ENCODE measurements around the gene SMNDC1. TPM values are rescaled to one million over a fixed set of nuclear protein-coding genes. Genes with fewer than 3 reads are reported as not detected.

Gene SMNDC1
- total RNA-seq, 1 donor from 2014 or later, result 12.3 TPM

DNA sequence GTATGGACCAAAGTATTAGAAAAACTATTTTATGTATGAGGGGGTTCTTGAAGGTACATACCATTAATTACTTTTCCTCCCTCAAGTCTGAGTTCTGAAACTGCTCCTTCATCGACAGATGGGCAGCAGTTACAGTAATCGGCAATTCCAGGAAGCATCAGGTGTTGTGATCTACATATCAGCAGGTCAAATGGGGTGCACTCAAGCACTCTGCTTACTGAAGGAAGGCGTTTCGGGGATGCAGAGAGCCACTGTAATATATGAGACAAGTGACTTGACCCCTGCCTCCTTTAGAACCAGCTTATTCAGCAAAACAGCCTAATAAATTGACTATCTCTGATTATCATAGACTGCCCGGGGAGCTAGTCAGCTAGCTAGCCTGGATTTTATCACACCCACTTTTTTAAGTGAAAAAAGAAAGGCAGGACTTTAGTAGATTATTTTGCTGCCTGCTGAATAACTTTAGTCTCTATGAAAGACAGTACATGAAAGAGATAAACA, 4.2 kb downstream of the SMNDC1 start:
- peaks cover 0 to 56% of the 10 kb centered on the region in 2 donors for H3K36me3 ChIP-seq
- no peak for TF ChIP-seq POLR2AphosphoS5 (IDR thresholded peaks at IDR 0.05; ENCODE audit: insufficient read depth in 1 of 2, low read depth in 1 of 2)
- TF ChIP-seq POLR2A (IDR thresholded peaks at IDR 0.05), result no peak
- TF ChIP-seq, protein P1, sequence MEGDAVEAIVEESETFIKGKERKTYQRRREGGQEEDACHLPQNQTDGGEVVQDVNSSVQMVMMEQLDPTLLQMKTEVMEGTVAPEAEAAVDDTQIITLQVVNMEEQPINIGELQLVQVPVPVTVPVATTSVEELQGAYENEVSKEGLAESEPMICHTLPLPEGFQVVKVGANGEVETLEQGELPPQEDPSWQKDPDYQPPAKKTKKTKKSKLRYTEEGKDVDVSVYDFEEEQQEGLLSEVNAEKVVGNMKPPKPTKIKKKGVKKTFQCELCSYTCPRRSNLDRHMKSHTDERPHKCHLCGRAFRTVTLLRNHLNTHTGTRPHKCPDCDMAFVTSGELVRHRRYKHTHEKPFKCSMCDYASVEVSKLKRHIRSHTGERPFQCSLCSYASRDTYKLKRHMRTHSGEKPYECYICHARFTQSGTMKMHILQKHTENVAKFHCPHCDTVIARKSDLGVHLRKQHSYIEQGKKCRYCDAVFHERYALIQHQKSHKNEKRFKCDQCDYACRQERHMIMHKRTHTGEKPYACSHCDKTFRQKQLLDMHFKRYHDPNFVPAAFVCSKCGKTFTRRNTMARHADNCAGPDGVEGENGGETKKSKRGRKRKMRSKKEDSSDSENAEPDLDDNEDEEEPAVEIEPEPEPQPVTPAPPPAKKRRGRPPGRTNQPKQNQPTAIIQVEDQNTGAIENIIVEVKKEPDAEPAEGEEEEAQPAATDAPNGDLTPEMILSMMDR (IDR thresholded peaks at IDR 0.05), result no peak
- no peak overlapping the region for H3K27ac ChIP-seq
- H3K27me3 ChIP-seq, result no peaks in the 10 kb centered on the region
- H3K9me3 ChIP-seq, result no peaks in the 10 kb centered on the region
- intact Hi-C loops (cut with DNase I), result loop anchor here (10.0 kb wide), 1 partner anchor 264 kb away; the partner anchor contains the start of gene SMC3
- DNase-seq (ENCODE audit: extremely low spot score in 2 of 2), result no peak
- no peak overlapping the region for H3K4me3 ChIP-seq
- peaks cover 48% of the 10 kb centered on the region for H3K4me1 ChIP-seq

DNA sequence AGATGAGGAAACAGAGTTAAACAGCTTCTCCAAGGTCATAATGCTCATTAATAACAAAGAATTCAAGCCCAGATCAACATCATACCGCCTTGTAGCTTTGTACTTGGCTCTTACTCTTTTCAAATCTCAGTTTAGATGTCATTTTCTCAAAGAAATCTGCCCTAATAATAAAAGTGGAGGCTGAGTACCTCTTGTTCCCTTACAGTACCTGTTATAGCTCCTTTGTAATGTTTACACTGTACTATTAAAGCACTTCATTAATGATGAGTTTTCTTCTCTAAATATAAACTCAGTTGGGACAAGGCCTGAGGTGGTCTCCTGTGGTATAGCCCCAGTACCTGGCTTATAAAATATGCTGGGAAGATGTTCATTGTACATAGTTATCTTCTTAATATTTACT, 7.8 kb downstream of the SMNDC1 start:
- intact Hi-C loops (cut with DNase I), result no loop called here

DNA sequence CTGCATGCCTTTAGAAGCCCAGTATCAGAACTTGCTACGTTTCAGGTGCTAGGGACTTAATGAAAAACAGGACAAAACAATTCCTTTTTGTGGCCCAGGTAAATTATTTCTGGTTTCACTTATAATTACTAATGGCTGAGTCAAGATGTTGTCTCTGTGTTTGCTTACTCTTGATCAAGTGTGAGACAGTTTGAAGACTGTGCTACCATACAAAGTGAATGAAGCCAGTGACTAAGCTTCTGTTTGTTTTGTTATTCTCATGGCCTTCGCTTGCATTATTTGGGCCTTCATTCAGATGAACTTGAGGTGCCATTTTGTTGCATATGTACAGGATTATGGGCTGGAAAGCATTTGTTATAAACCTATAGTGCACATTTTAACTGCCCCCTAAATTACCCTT, 17.9 kb downstream of the SMNDC1 start:
- Histone ChIP-seq H3K4me3 (no peak overlapping the region), H3K27me3 (no peaks in the 10 kb centered on the region), H3K27ac (no peak overlapping the region), H3K4me1 (no peaks in the 10 kb centered on the region), H3K9me3 (no peaks in the 10 kb centered on the region), H3K36me3 (peaks cover 0 to 22% of the 10 kb centered on the region in 2 donors)
- DNase-seq (ENCODE audit: extremely low spot score in 2 of 2), result no peak
- TF ChIP-seq POLR2A (IDR thresholded peaks at IDR 0.05) (no peak), POLR2AphosphoS5 (IDR thresholded peaks at IDR 0.05; ENCODE audit: insufficient read depth in 1 of 2, low read depth in 1 of 2) (no peak)
- TF ChIP-seq, protein P1 (IDR thresholded peaks at IDR 0.05), result no peak
- intact Hi-C loops (cut with DNase I), result no loop called here

More for the DNA sequence above, 7.8 kb downstream of the SMNDC1 start:
- no peaks in the 10 kb centered on the region for H3K27me3 ChIP-seq
- TF ChIP-seq, protein P1 (IDR thresholded peaks at IDR 0.05), result no peak
- TF ChIP-seq POLR2AphosphoS5 (IDR thresholded peaks at IDR 0.05; ENCODE audit: insufficient read depth in 1 of 2, low read depth in 1 of 2) (no peak), POLR2A (IDR thresholded peaks at IDR 0.05) (no peak)
- H3K4me1 ChIP-seq, result peaks cover 31% of the 10 kb centered on the region
- no peaks in the 10 kb centered on the region for H3K9me3 ChIP-seq
- peaks cover 0 to 75% of the 10 kb centered on the region in 2 donors for H3K36me3 ChIP-seq
- H3K27ac ChIP-seq, result no peak overlapping the region
- DNase-seq (ENCODE audit: extremely low spot score in 2 of 2), result no peak
- H3K4me3 ChIP-seq, result no peak overlapping the region

DNA sequence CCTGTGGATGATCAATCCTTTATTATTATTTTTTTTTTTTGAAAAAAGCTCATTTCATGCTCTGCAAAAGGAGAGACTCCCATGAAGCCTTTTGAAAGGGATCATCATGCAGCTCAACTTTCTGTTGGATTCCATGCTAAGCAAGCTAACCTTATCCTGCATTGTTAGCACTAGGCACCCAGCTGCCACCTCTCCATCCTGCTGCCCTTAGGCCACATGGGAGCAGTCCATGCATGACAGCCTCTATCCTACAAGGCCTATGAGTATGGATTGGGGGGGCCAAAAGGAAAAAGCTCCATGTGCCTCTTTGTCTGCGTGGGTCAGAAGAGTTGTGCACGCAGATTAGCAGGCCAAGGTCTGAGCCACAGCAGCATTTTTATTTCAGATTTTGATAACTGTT, 19.2 kb downstream of the SMNDC1 start:
- Histone ChIP-seq H3K36me3 (peaks cover 0 to 15% of the 10 kb centered on the region in 2 donors), H3K4me3 (no peak overlapping the region), H3K4me1 (no peaks in the 10 kb centered on the region), H3K27ac (no peak overlapping the region), H3K9me3 (no peaks in the 10 kb centered on the region), H3K27me3 (no peaks in the 10 kb centered on the region)
- DNase-seq (ENCODE audit: extremely low spot score in 2 of 2), result no peak
- intact Hi-C loops (cut with DNase I), result no loop called here
- TF ChIP-seq POLR2A (IDR thresholded peaks at IDR 0.05) (no peak), POLR2AphosphoS5 (IDR thresholded peaks at IDR 0.05; ENCODE audit: insufficient read depth in 1 of 2, low read depth in 1 of 2) (no peak)
- TF ChIP-seq, protein P1 (IDR thresholded peaks at IDR 0.05), result no peak

DNA sequence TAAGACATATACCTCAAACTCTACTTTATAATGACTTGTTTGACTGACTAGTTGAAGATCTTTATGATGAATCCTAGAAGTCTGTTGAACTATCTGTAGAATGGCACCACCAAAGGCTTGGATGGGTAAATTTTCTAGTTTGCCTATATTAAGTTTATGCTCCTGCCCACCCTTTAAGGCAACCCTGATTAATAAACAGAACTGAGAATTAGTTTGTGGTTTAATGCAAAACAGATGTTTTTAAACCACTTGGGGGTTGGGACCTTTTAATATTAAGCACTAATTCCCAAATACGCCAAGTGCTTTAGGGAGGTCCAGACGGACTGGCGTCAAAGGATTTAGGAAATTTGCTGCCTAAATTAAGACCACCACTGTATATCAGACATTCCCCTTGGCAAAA, 20.5 kb downstream of the SMNDC1 start:
- DNase-seq (ENCODE audit: extremely low spot score in 2 of 2), result no peak
- intact Hi-C loops (cut with DNase I), result no loop called here
- H3K4me3 ChIP-seq, result no peak overlapping the region
- H3K27ac ChIP-seq, result no peak overlapping the region
- TF ChIP-seq, protein P1 (IDR thresholded peaks at IDR 0.05), result no peak
- TF ChIP-seq POLR2A (IDR thresholded peaks at IDR 0.05) (no peak), POLR2AphosphoS5 (IDR thresholded peaks at IDR 0.05; ENCODE audit: insufficient read depth in 1 of 2, low read depth in 1 of 2) (no peak)
- no peaks in the 10 kb centered on the region for H3K27me3 ChIP-seq
- peaks cover 0 to 15% of the 10 kb centered on the region in 2 donors for H3K36me3 ChIP-seq
- no peaks in the 10 kb centered on the region for H3K9me3 ChIP-seq
- H3K4me1 ChIP-seq, result peaks cover under 1% of the 10 kb centered on the region
